Activated T-cell treated with anti-CD3 and anti-CD28 coated beads, Interleukin-2, amount 50 U/mL, for 24 hours (primary cell): ENCODE results near the gene OSTF1.
A peak's percentile ranks its signal among the peaks of the same experiment; 100 is the strongest.

Experiments
- DNase-seq: peaks from one replicate; pipeline ENCODE4 v3.0.0-alpha.2; 2020
- H3K27ac Mint-ChIP-seq: 2 replicates; pipeline ENCODE4 v1.8.0; 2020; ENCODE audit warnings: mild to moderate bottlenecking, mixed read lengths
- H3K27me3 Mint-ChIP-seq: 2 replicates; pipeline ENCODE4 v1.8.0; 2020; ENCODE audit warnings: mixed read lengths
- H3K36me3 Mint-ChIP-seq: 2 replicates; pipeline ENCODE4 v1.8.0; 2020; ENCODE audit warnings: low read depth, mixed read lengths
- H3K4me1 Mint-ChIP-seq: 2 replicates; pipeline ENCODE4 v1.8.0; 2020; ENCODE audit warnings: low read depth, mixed read lengths
- H3K4me3 Mint-ChIP-seq: 2 replicates; pipeline ENCODE4 v1.8.0; 2020; ENCODE audit warnings: mild to moderate bottlenecking, moderate library complexity, mixed read lengths
- H3K9me3 Mint-ChIP-seq: 2 replicates; pipeline ENCODE4 v1.8.0; 2020; ENCODE audit warnings: mixed read lengths

The OSTF1 gene

GRCh38 chr9:75123696-75124095 is 35.4 kb downstream of the OSTF1 start:
- Mint-ChIP-seq H3K9me3 (no peaks in the 10 kb centered on the region), H3K27me3 (no peaks in the 10 kb centered on the region), H3K4me1 (peaks cover 47% of the 10 kb centered on the region), H3K36me3 (peaks cover 68% of the 10 kb centered on the region), H3K27ac (no peak overlapping the region), H3K4me3 (no peak overlapping the region)
- DNase-seq = no peak

GRCh38 chr9:75128535-75128934 is 40.2 kb downstream of the OSTF1 start:
- Mint-ChIP-seq H3K36me3 (peaks cover 73% of the 10 kb centered on the region), H3K27me3 (no peaks in the 10 kb centered on the region), H3K4me3 (no peak overlapping the region), H3K27ac (peak overlapping the region; percentile 79), H3K9me3 (no peaks in the 10 kb centered on the region), H3K4me1 (peaks cover 57% of the 10 kb centered on the region)
- DNase-seq = no peak

- H3K9me3 Mint-ChIP-seq = no peaks in the 10 kb centered on the region
- H3K4me1 Mint-ChIP-seq = peaks cover 47% of the 10 kb centered on the region
- DNase-seq = no peak
- peak overlapping the region; percentile 1 for H3K27ac Mint-ChIP-seq
- peaks cover 73% of the 10 kb centered on the region for H3K36me3 Mint-ChIP-seq
- no peak overlapping the region for H3K4me3 Mint-ChIP-seq
- no peaks in the 10 kb centered on the region for H3K27me3 Mint-ChIP-seq
Measured at GRCh38 chr9:75130172-75130571, 41.9 kb downstream of the OSTF1 start.

GRCh38 chr9:75130621-75131230 is 42.4 kb downstream of the OSTF1 start:
- Mint-ChIP-seq H3K4me3 (no peak overlapping the region), H3K36me3 (peaks cover 75% of the 10 kb centered on the region), H3K27me3 (no peaks in the 10 kb centered on the region), H3K27ac (no peak overlapping the region), H3K4me1 (peaks cover 44% of the 10 kb centered on the region), H3K9me3 (no peaks in the 10 kb centered on the region)
- no peak for DNase-seq

- peak overlapping the region; percentile 6 for H3K27ac Mint-ChIP-seq
- no peaks in the 10 kb centered on the region for H3K27me3 Mint-ChIP-seq
- H3K36me3 Mint-ChIP-seq = peaks cover 83% of the 10 kb centered on the region
- no peak overlapping the region for H3K4me3 Mint-ChIP-seq
- peaks cover 42% of the 10 kb centered on the region for H3K4me1 Mint-ChIP-seq
- DNase-seq = no peak
- no peaks in the 10 kb centered on the region for H3K9me3 Mint-ChIP-seq
Measured at GRCh38 chr9:75131700-75132099, 43.4 kb downstream of the OSTF1 start.

GRCh38 chr9:75132244-75132643 is 43.9 kb downstream of the OSTF1 start:
- Mint-ChIP-seq H3K27ac (peak overlapping the region; percentile 6), H3K9me3 (no peaks in the 10 kb centered on the region), H3K36me3 (peaks cover 86% of the 10 kb centered on the region), H3K27me3 (no peaks in the 10 kb centered on the region), H3K4me3 (no peak overlapping the region), H3K4me1 (peaks cover 48% of the 10 kb centered on the region)
- no peak for DNase-seq

GRCh38 chr9:75133396-75133795 is 45.1 kb downstream of the OSTF1 start:
- Mint-ChIP-seq H3K4me3 (no peak overlapping the region), H3K27me3 (no peaks in the 10 kb centered on the region), H3K36me3 (peaks cover 91% of the 10 kb centered on the region), H3K9me3 (no peaks in the 10 kb centered on the region), H3K27ac (peak overlapping the region; percentile 80), H3K4me1 (peaks cover 54% of the 10 kb centered on the region)
- DNase-seq = no peak

- Mint-ChIP-seq H3K9me3 (no peaks in the 10 kb centered on the region), H3K27me3 (no peaks in the 10 kb centered on the region), H3K27ac (no peak overlapping the region), H3K4me1 (peaks cover 53% of the 10 kb centered on the region), H3K4me3 (no peak overlapping the region), H3K36me3 (peaks cover 88% of the 10 kb centered on the region)
- DNase-seq = no peak
Measured at GRCh38 chr9:75134495-75134894, 46.2 kb downstream of the OSTF1 start.

GRCh38 chr9:75138260-75139040 is 50.1 kb downstream of the OSTF1 start:
- Mint-ChIP-seq H3K9me3 (peaks cover 2% of the 10 kb centered on the region), H3K4me3 (no peak overlapping the region), H3K27me3 (no peaks in the 10 kb centered on the region), H3K36me3 (peaks cover 88% of the 10 kb centered on the region), H3K27ac (peak overlapping the region; percentile 82), H3K4me1 (peaks cover 56% of the 10 kb centered on the region)
- DNase-seq = no peak

GRCh38 chr9:75139201-75139600 is 50.9 kb downstream of the OSTF1 start:
- Mint-ChIP-seq H3K27ac (peak overlapping the region; percentile 82), H3K27me3 (no peaks in the 10 kb centered on the region)

GRCh38 chr9:75140261-75140660 is 51.9 kb downstream of the OSTF1 start:
- Mint-ChIP-seq H3K4me1 (peaks cover 57% of the 10 kb centered on the region), H3K27ac (no peak overlapping the region)

More at GRCh38 chr9:75139201-75139600, 50.9 kb downstream of the OSTF1 start:
- Mint-ChIP-seq H3K36me3 (peaks cover 91% of the 10 kb centered on the region), H3K4me3 (no peak overlapping the region), H3K9me3 (peaks cover 5% of the 10 kb centered on the region), H3K4me1 (peaks cover 55% of the 10 kb centered on the region)
- no peak for DNase-seq

GRCh38 chr9:75142202-75142601 is 53.9 kb downstream of the OSTF1 start:
- H3K9me3 Mint-ChIP-seq = peaks cover 17% of the 10 kb centered on the region
- H3K4me1 Mint-ChIP-seq = peaks cover 66% of the 10 kb centered on the region
- peak overlapping the region; percentile 41 for H3K27ac Mint-ChIP-seq
- peaks cover 87% of the 10 kb centered on the region for H3K36me3 Mint-ChIP-seq
- no peaks in the 10 kb centered on the region for H3K27me3 Mint-ChIP-seq
- H3K4me3 Mint-ChIP-seq = no peak overlapping the region
- no peak for DNase-seq

More at GRCh38 chr9:75140261-75140660, 51.9 kb downstream of the OSTF1 start:
- Mint-ChIP-seq H3K4me3 (no peak overlapping the region), H3K9me3 (peaks cover 15% of the 10 kb centered on the region), H3K36me3 (peaks cover 92% of the 10 kb centered on the region), H3K27me3 (no peaks in the 10 kb centered on the region)
- DNase-seq = no peak

GRCh38 chr9:75146229-75146628 is 57.9 kb downstream of the OSTF1 start:
- H3K27ac Mint-ChIP-seq = peak overlapping the region; percentile 66
- H3K9me3 Mint-ChIP-seq = peaks cover 17% of the 10 kb centered on the region
- H3K27me3 Mint-ChIP-seq = no peaks in the 10 kb centered on the region
- H3K4me3 Mint-ChIP-seq = no peak overlapping the region
- peaks cover 66% of the 10 kb centered on the region for H3K4me1 Mint-ChIP-seq
- H3K36me3 Mint-ChIP-seq = peaks cover 80% of the 10 kb centered on the region
- DNase-seq = no peak

GRCh38 chr9:75147638-75148037 is 59.3 kb downstream of the OSTF1 start:
- no peak for DNase-seq
- H3K27ac Mint-ChIP-seq = peak overlapping the region; percentile 93
- peaks cover 71% of the 10 kb centered on the region for H3K4me1 Mint-ChIP-seq
- peak overlapping the region; percentile 60 for H3K4me3 Mint-ChIP-seq
- peaks cover 75% of the 10 kb centered on the region for H3K36me3 Mint-ChIP-seq
- peaks cover 17% of the 10 kb centered on the region for H3K9me3 Mint-ChIP-seq
- H3K27me3 Mint-ChIP-seq = no peaks in the 10 kb centered on the region

GRCh38 chr9:75148561-75148960 is 60.2 kb downstream of the OSTF1 start:
- Mint-ChIP-seq H3K27ac (peak overlapping the region; percentile 93), H3K9me3 (peaks cover 15% of the 10 kb centered on the region), H3K36me3 (peaks cover 65% of the 10 kb centered on the region), H3K27me3 (no peaks in the 10 kb centered on the region), H3K4me3 (peak overlapping the region; percentile 60), H3K4me1 (peaks cover 73% of the 10 kb centered on the region)
- DNase-seq = no peak
